ENCODE measurements around the gene RFWD3.

Gene RFWD3, protein sequence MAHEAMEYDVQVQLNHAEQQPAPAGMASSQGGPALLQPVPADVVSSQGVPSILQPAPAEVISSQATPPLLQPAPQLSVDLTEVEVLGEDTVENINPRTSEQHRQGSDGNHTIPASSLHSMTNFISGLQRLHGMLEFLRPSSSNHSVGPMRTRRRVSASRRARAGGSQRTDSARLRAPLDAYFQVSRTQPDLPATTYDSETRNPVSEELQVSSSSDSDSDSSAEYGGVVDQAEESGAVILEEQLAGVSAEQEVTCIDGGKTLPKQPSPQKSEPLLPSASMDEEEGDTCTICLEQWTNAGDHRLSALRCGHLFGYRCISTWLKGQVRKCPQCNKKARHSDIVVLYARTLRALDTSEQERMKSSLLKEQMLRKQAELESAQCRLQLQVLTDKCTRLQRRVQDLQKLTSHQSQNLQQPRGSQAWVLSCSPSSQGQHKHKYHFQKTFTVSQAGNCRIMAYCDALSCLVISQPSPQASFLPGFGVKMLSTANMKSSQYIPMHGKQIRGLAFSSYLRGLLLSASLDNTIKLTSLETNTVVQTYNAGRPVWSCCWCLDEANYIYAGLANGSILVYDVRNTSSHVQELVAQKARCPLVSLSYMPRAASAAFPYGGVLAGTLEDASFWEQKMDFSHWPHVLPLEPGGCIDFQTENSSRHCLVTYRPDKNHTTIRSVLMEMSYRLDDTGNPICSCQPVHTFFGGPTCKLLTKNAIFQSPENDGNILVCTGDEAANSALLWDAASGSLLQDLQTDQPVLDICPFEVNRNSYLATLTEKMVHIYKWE

GRCh38 chr16:74666425-74667254 is at the start of gene RFWD3:
Gene RFWD3, minus strand, starts transcription at chr16:74666877. Its CDS starts 5,428 bp downstream, at chr16:74661449.
- Histone ChIP-seq H3K9ac (ENCODE audit: low read depth in 1 of 2, low read length in 2 of 2) (peak within 1 kb of the TSS; percentile 84 to 86), H3K27me3 (ENCODE audit: control insufficient read depth in 1 of 2, insufficient read depth in 2 of 2, low read length in 2 of 2) (no peaks in the 10 kb centered on the region), H3K36me3 (ENCODE audit: control insufficient read depth in 1 of 2, insufficient read depth in 2 of 2, low read length in 2 of 2) (peaks cover 7 to 18% of the 10 kb centered on the region in 2 donors), H3K27ac (ENCODE audit: low read depth, low read length) (no peak within 1 kb of the TSS), H3K4me1 (ENCODE audit: control insufficient read depth in 1 of 2, insufficient read depth in 2 of 2, low read length in 2 of 2) (peaks cover 0 to 8% of the 10 kb centered on the region in 2 donors), H3K9me3 (ENCODE audit: control insufficient read depth in 1 of 2, low read length in 2 of 2) (no peaks in the 10 kb centered on the region), H3K4me3 (ENCODE audit: low read depth in 1 of 2, low read length in 2 of 2) (peak within 1 kb of the TSS; percentile 96)

- Histone ChIP-seq H3K36me3 (ENCODE audit: control insufficient read depth in 1 of 2, insufficient read depth in 2 of 2, low read length in 2 of 2) (no peaks in the 10 kb centered on the region), H3K4me1 (ENCODE audit: control insufficient read depth in 1 of 2, insufficient read depth in 2 of 2, low read length in 2 of 2) (no peaks in the 10 kb centered on the region), H3K9ac (ENCODE audit: low read depth in 1 of 2, low read length in 2 of 2) (no peak overlapping the region), H3K9me3 (ENCODE audit: control insufficient read depth in 1 of 2, low read length in 2 of 2) (no peaks in the 10 kb centered on the region), H3K27me3 (ENCODE audit: control insufficient read depth in 1 of 2, insufficient read depth in 2 of 2, low read length in 2 of 2) (no peaks in the 10 kb centered on the region), H3K4me3 (ENCODE audit: low read depth in 1 of 2, low read length in 2 of 2) (no peak overlapping the region), H3K27ac (ENCODE audit: low read depth, low read length) (no peak overlapping the region)
Observed at GRCh38 chr16:74716355-74716754, 49.7 kb upstream of the RFWD3 start.

- no peaks in the 10 kb centered on the region for H3K27me3 ChIP-seq (ENCODE audit: control insufficient read depth in 1 of 2, insufficient read depth in 2 of 2, low read length in 2 of 2)
- H3K9me3 ChIP-seq (ENCODE audit: control insufficient read depth in 1 of 2, low read length in 2 of 2): no peaks in the 10 kb centered on the region
- peaks cover 0 to 4% of the 10 kb centered on the region in 2 donors for H3K4me1 ChIP-seq (ENCODE audit: control insufficient read depth in 1 of 2, insufficient read depth in 2 of 2, low read length in 2 of 2)
- H3K36me3 ChIP-seq (ENCODE audit: control insufficient read depth in 1 of 2, insufficient read depth in 2 of 2, low read length in 2 of 2): no peaks in the 10 kb centered on the region
- H3K4me3 ChIP-seq (ENCODE audit: low read depth in 1 of 2, low read length in 2 of 2): no peak overlapping the region
- H3K9ac ChIP-seq (ENCODE audit: low read depth in 1 of 2, low read length in 2 of 2): no peak overlapping the region
- H3K27ac ChIP-seq (ENCODE audit: low read depth, low read length): no peak overlapping the region
Observed at GRCh38 chr16:74713876-74714275, 47.2 kb upstream of the RFWD3 start.

GRCh38 chr16:74713325-74713724 is 46.6 kb upstream of the RFWD3 start:
- no peaks in the 10 kb centered on the region for H3K36me3 ChIP-seq (ENCODE audit: control insufficient read depth in 1 of 2, insufficient read depth in 2 of 2, low read length in 2 of 2)
- no peak overlapping the region for H3K4me3 ChIP-seq (ENCODE audit: low read depth in 1 of 2, low read length in 2 of 2)
- H3K4me1 ChIP-seq (ENCODE audit: control insufficient read depth in 1 of 2, insufficient read depth in 2 of 2, low read length in 2 of 2): peaks cover 0 to 4% of the 10 kb centered on the region in 2 donors
- H3K27ac ChIP-seq (ENCODE audit: low read depth, low read length): no peak overlapping the region
- no peaks in the 10 kb centered on the region for H3K9me3 ChIP-seq (ENCODE audit: control insufficient read depth in 1 of 2, low read length in 2 of 2)
- H3K9ac ChIP-seq (ENCODE audit: low read depth in 1 of 2, low read length in 2 of 2): no peak overlapping the region
- H3K27me3 ChIP-seq (ENCODE audit: control insufficient read depth in 1 of 2, insufficient read depth in 2 of 2, low read length in 2 of 2): no peaks in the 10 kb centered on the region

DNA sequence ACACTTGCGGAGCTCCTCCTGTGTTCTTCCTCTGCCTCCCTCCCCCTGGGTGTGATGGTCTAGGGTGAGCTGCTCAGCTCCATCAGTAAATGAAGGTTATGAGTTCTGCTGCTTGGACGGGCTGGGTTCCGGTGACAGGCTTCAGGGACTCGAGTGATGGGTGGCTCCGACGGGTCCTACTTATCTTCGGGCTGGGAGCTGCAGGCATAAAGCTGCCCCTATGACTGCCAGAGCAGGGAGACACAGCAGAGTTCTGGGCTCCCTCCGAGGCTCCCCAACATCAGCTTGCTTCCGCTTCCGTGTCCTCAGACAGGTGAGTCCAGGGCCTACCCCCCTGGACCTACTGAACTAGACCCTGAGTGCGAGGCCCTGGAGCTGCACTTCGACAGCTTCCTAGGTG is 45.3 kb upstream of the RFWD3 start:
- no peak overlapping the region for H3K27ac ChIP-seq (ENCODE audit: low read depth, low read length)
- no peak overlapping the region for H3K9ac ChIP-seq (ENCODE audit: low read depth in 1 of 2, low read length in 2 of 2)
- no peaks in the 10 kb centered on the region for H3K9me3 ChIP-seq (ENCODE audit: control insufficient read depth in 1 of 2, low read length in 2 of 2)
- no peaks in the 10 kb centered on the region for H3K27me3 ChIP-seq (ENCODE audit: control insufficient read depth in 1 of 2, insufficient read depth in 2 of 2, low read length in 2 of 2)
- H3K36me3 ChIP-seq (ENCODE audit: control insufficient read depth in 1 of 2, insufficient read depth in 2 of 2, low read length in 2 of 2): no peaks in the 10 kb centered on the region
- H3K4me3 ChIP-seq (ENCODE audit: low read depth in 1 of 2, low read length in 2 of 2): no peak overlapping the region
- peaks cover 0 to 4% of the 10 kb centered on the region in 2 donors for H3K4me1 ChIP-seq (ENCODE audit: control insufficient read depth in 1 of 2, insufficient read depth in 2 of 2, low read length in 2 of 2)

DNA sequence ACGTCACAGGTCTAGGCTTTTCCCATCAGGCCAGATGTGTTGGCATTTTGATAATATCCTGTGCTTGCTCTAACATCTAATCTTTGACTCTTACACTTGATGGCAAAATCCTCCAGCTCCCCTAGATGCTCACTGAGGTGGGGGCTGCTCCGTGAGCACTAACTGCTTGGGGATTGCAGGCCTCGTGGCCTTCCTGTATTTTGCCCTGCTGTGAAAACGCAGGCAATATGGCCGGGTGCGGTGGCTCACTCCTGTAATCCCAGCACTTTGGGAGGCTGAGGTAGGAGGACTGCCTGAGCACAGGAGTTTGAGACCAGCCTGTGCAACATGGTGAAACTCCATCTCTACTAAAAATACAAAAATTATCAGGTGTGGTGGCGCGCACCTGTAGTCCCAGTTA is 43.7 kb upstream of the RFWD3 start:
- Histone ChIP-seq H3K36me3 (ENCODE audit: control insufficient read depth in 1 of 2, insufficient read depth in 2 of 2, low read length in 2 of 2) (no peaks in the 10 kb centered on the region), H3K4me1 (ENCODE audit: control insufficient read depth in 1 of 2, insufficient read depth in 2 of 2, low read length in 2 of 2) (peaks cover 0 to 4% of the 10 kb centered on the region in 2 donors), H3K9me3 (ENCODE audit: control insufficient read depth in 1 of 2, low read length in 2 of 2) (no peaks in the 10 kb centered on the region), H3K27ac (ENCODE audit: low read depth, low read length) (no peak overlapping the region), H3K27me3 (ENCODE audit: control insufficient read depth in 1 of 2, insufficient read depth in 2 of 2, low read length in 2 of 2) (no peaks in the 10 kb centered on the region), H3K4me3 (ENCODE audit: low read depth in 1 of 2, low read length in 2 of 2) (no peak overlapping the region), H3K9ac (ENCODE audit: low read depth in 1 of 2, low read length in 2 of 2) (no peak overlapping the region)

GRCh38 chr16:74709441-74709877 is 42.8 kb upstream of the RFWD3 start:
- Histone ChIP-seq H3K4me3 (ENCODE audit: low read depth in 1 of 2, low read length in 2 of 2) (no peak overlapping the region), H3K4me1 (ENCODE audit: control insufficient read depth in 1 of 2, insufficient read depth in 2 of 2, low read length in 2 of 2) (peaks cover 0 to 4% of the 10 kb centered on the region in 2 donors), H3K9me3 (ENCODE audit: control insufficient read depth in 1 of 2, low read length in 2 of 2) (no peaks in the 10 kb centered on the region), H3K27me3 (ENCODE audit: control insufficient read depth in 1 of 2, insufficient read depth in 2 of 2, low read length in 2 of 2) (no peaks in the 10 kb centered on the region), H3K36me3 (ENCODE audit: control insufficient read depth in 1 of 2, insufficient read depth in 2 of 2, low read length in 2 of 2) (no peaks in the 10 kb centered on the region), H3K9ac (ENCODE audit: low read depth in 1 of 2, low read length in 2 of 2) (peak overlapping the region in 1 of 2 donors; percentile 20), H3K27ac (ENCODE audit: low read depth, low read length) (no peak overlapping the region)

GRCh38 chr16:74700438-74701225 is 34.0 kb upstream of the RFWD3 start, which contains the start of gene MLKL:
Gene MLKL, minus strand, starts transcription at chr16:74700862. Its CDS starts 5,105 bp downstream, at chr16:74695757.
- no peaks in the 10 kb centered on the region for H3K9me3 ChIP-seq (ENCODE audit: control insufficient read depth in 1 of 2, low read length in 2 of 2)
- H3K27ac ChIP-seq (ENCODE audit: low read depth, low read length): peak within 1 kb of the TSS; percentile 77
- peak within 1 kb of the TSS; percentile 76 to 95 for H3K9ac ChIP-seq (ENCODE audit: low read depth in 1 of 2, low read length in 2 of 2)
- H3K36me3 ChIP-seq (ENCODE audit: control insufficient read depth in 1 of 2, insufficient read depth in 2 of 2, low read length in 2 of 2): no peaks in the 10 kb centered on the region
- peak within 1 kb of the TSS; percentile 89 to 98 for H3K4me3 ChIP-seq (ENCODE audit: low read depth in 1 of 2, low read length in 2 of 2)
- H3K4me1 ChIP-seq (ENCODE audit: control insufficient read depth in 1 of 2, insufficient read depth in 2 of 2, low read length in 2 of 2): peaks cover 22 to 24% of the 10 kb centered on the region in 2 donors
- no peaks in the 10 kb centered on the region for H3K27me3 ChIP-seq (ENCODE audit: control insufficient read depth in 1 of 2, insufficient read depth in 2 of 2, low read length in 2 of 2)

- Histone ChIP-seq H3K27me3 (ENCODE audit: control insufficient read depth in 1 of 2, insufficient read depth in 2 of 2, low read length in 2 of 2) (no peaks in the 10 kb centered on the region), H3K9ac (ENCODE audit: low read depth in 1 of 2, low read length in 2 of 2) (peak overlapping the region; percentile 76 to 95), H3K36me3 (ENCODE audit: control insufficient read depth in 1 of 2, insufficient read depth in 2 of 2, low read length in 2 of 2) (peaks cover 3 to 5% of the 10 kb centered on the region in 2 donors), H3K4me3 (ENCODE audit: low read depth in 1 of 2, low read length in 2 of 2) (peak overlapping the region; percentile 89 to 98), H3K4me1 (ENCODE audit: control insufficient read depth in 1 of 2, insufficient read depth in 2 of 2, low read length in 2 of 2) (peaks cover 22 to 24% of the 10 kb centered on the region in 2 donors), H3K27ac (ENCODE audit: low read depth, low read length) (peak overlapping the region; percentile 77), H3K9me3 (ENCODE audit: control insufficient read depth in 1 of 2, low read length in 2 of 2) (no peaks in the 10 kb centered on the region)
Observed at GRCh38 chr16:74700116-74700437, 33.4 kb upstream of the RFWD3 start.
